B cell (primary cell): ENCODE results near the gene DNAJB6.

ENCODE experiments used
- EZH2 ChIP-seq: IDR thresholded peaks from 2 replicates; pipeline ENCODE4 v1.6.1; 2012; ENCODE audit warnings: borderline replicate concordance, low read depth, mild to moderate bottlenecking, moderate library complexity, low read length; ENCODE audit not compliant: insufficient read depth, poor library complexity, severe bottlenecking
- TF ChIP-seq, protein P1 (sequence below): fragments of 200-600 bp; IDR thresholded peaks from one replicate; pipeline ENCODE4 v1.8.0; 2022; ENCODE audit warnings: antibody characterized with exemption, mild to moderate bottlenecking

DNA sequence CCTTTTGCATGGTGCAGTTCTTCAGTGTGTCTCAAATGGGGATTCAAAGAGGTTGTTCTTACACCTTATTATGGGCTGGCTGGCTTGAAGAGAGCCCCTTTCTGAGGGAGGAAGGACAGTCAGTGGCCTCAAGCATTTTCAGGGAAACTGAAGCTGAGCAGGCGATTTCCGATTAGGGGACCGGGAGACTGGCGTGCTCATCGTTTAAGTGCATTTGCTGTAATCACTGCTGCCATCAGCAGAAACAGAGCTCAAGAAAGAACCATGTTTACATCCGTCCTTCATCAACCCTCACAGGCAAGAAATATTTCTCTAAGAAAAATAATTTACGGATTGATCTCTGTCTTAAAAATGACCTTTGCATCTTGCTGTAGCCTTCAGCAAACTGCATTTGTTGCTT lies 32.2 kb downstream of the DNAJB6 start:
- TF ChIP-seq, protein P1, sequence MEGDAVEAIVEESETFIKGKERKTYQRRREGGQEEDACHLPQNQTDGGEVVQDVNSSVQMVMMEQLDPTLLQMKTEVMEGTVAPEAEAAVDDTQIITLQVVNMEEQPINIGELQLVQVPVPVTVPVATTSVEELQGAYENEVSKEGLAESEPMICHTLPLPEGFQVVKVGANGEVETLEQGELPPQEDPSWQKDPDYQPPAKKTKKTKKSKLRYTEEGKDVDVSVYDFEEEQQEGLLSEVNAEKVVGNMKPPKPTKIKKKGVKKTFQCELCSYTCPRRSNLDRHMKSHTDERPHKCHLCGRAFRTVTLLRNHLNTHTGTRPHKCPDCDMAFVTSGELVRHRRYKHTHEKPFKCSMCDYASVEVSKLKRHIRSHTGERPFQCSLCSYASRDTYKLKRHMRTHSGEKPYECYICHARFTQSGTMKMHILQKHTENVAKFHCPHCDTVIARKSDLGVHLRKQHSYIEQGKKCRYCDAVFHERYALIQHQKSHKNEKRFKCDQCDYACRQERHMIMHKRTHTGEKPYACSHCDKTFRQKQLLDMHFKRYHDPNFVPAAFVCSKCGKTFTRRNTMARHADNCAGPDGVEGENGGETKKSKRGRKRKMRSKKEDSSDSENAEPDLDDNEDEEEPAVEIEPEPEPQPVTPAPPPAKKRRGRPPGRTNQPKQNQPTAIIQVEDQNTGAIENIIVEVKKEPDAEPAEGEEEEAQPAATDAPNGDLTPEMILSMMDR, result no peak
- TF ChIP-seq EZH2, result no peak
